HG03520 (cell line): ENCODE results near the gene VPS26B.
"Not testable (repeated sequence)": the region's sequence is repeated elsewhere in the genome, so short reads cannot be mapped to it uniquely, and the experiment has no call there.

Experiments used
- ATAC-seq: cut with Tn5 transposase; IDR thresholded peaks from one replicate; pipeline ENCODE4 v1.9.1; 2021; ENCODE audit warnings: mild to moderate bottlenecking, moderate library complexity; ENCODE audit not compliant: unreplicated experiment

The VPS26B gene

GRCh38 chr11:134223836-134224709 lies at the start of gene VPS26B, which contains the start of gene NCAPD3:
Gene VPS26B, plus strand, starts transcription at chr11:134224671. Its CDS starts 452 bp downstream, at chr11:134225123.
Gene NCAPD3, minus strand, starts transcription at chr11:134223967. Its CDS starts 41 bp downstream, at chr11:134223926.
- ATAC-seq = peak; percentile 66

- no peak for ATAC-seq
Measured at GRCh38 chr11:134176284-134176683, 48.2 kb upstream of the VPS26B start.

GRCh38 chr11:134178032-134178674 lies 46.3 kb upstream of the VPS26B start:
- ATAC-seq = no peak

GRCh38 chr11:134181707-134182106 lies 42.8 kb upstream of the VPS26B start:
- ATAC-seq = no peak

GRCh38 chr11:134188092-134188491 lies 36.4 kb upstream of the VPS26B start:
- not testable (repeated sequence) for ATAC-seq

GRCh38 chr11:134196756-134197155 lies 27.7 kb upstream of the VPS26B start:
- ATAC-seq = no peak

- no peak for ATAC-seq
Measured at GRCh38 chr11:134199531-134199930, 24.9 kb upstream of the VPS26B start.

GRCh38 chr11:134200688-134201087 lies 23.8 kb upstream of the VPS26B start:
- ATAC-seq = no peak

- ATAC-seq = no peak
Measured at GRCh38 chr11:134202661-134203060, 21.8 kb upstream of the VPS26B start.

- no peak for ATAC-seq
Measured at GRCh38 chr11:134205729-134206128, 18.7 kb upstream of the VPS26B start.

GRCh38 chr11:134206185-134206584 lies 18.3 kb upstream of the VPS26B start:
- ATAC-seq = no peak

GRCh38 chr11:134207538-134208239 lies 16.8 kb upstream of the VPS26B start:
- ATAC-seq = no peak

GRCh38 chr11:134215836-134216235 lies 8.6 kb upstream of the VPS26B start:
- ATAC-seq = no peak

- ATAC-seq = no peak
Measured at GRCh38 chr11:134216816-134217215, 7.7 kb upstream of the VPS26B start.

GRCh38 chr11:134223121-134223520 lies 1.4 kb upstream of the VPS26B start:
- no peak for ATAC-seq

- peak; percentile 15 for ATAC-seq
Measured at GRCh38 chr11:134224710-134225664, 516 bp downstream of the VPS26B start.

GRCh38 chr11:134226806-134227325 lies 2.4 kb downstream of the VPS26B start:
- ATAC-seq = no peak

GRCh38 chr11:134228625-134229024 lies 4.2 kb downstream of the VPS26B start:
- peak; percentile 54 for ATAC-seq

GRCh38 chr11:134229126-134229790 lies 4.8 kb downstream of the VPS26B start:
- ATAC-seq = no peak
